NT2/D1 (cell line): Measurements from ENCODE around the gene HIBADH.

Source experiments
- SUZ12 ChIP-seq: IDR thresholded peaks from 2 replicates; pipeline ENCODE4 v1.6.1; 2011; ENCODE audit not compliant: insufficient read length, insufficient read depth; ENCODE audit errors: extremely low read depth
- YY1 ChIP-seq: IDR thresholded peaks from 2 replicates; pipeline ENCODE4 v1.6.1; 2011; ENCODE audit not compliant: insufficient read length, insufficient read depth
- ZNF274 ChIP-seq: IDR thresholded peaks from 2 replicates; pipeline ENCODE4 v1.6.1; 2011; ENCODE audit warnings: mild to moderate bottlenecking, low read depth, low read length

DNA sequence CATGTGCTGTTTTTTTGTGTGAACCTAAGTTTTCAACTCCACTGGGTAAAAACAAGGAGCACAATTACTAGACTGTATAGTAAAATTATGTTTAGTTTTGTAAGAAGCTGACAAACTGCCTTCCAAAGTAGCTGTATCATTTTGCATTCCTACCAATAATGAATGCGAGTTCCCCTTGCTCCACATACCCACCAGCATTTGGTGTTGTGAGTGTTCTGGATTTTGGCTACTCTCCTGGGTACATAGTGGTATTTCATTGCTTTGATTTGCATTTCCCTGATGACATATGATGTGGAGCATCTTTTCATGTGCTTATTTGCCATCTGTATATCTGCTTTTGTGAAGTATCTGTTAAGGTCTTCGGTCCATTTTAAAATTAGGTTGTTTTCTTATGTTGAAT is 178.2 kb downstream of the HIBADH start:
- TF ChIP-seq YY1 (no peak), ZNF274 (no peak), SUZ12 (no peak)
